ENCODE measurements around the gene FBN1.

Gene FBN1

DNA sequence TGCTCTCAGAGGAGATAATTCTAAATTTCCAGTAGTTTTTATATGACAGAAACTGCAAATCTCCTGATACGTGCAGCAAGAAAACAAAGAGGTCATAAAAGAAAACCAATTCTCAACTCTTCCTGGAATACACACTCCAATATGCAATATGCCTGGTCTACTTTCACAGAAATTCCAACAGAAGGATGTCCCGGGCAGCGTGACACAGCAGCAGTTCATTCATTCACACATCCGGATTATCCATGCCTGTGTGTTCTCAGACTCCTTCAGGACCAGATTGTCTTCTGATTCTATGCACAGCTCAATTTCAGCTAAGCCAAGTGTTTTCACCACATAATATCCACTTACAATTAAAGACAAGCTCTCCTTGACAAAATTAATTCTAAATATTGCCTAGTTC, 64.3 kb downstream of the FBN1 start:
- DNase-seq (ENCODE audit: low read depth in 3 of 3), result no peak

GRCh38 chr15:48580736-48581135, 64.8 kb downstream of the FBN1 start:
- no peak for DNase-seq (ENCODE audit: low read depth in 3 of 3)

DNA sequence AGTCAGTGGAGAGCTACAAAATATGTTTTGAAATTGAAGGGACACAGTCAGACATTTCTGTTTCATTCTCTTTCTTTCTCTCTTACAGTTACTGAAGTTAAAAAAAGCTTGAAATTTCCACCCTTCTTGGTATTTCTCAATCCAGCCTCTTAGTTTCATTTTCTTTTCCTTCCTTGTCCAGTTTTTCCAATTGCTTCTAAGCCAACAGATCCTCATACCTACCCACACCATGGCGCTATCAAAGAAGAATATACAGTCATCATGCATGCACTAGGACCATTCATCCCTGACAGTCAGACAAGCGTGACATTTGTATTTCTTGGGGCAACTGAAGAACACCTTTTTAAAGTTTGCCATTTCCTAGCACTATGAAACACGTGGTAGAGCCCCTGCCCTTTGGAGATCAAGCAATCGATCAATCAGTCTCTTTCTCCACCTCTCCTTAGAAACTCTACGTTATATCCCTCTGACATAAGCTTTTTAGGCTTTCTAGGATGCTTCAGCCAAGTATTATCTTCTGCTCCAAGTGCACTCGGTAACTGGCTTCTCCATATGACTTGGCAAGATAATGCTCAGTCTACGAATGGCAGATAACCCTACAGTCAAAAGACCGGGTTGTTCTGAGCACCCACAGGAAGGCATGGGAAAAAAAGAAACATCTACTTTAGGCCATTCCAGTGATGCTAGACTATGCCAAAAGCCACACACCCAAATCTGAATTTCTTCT, 65.4 kb downstream of the FBN1 start:
- no peak for DNase-seq (ENCODE audit: low read depth in 3 of 3)

DNA sequence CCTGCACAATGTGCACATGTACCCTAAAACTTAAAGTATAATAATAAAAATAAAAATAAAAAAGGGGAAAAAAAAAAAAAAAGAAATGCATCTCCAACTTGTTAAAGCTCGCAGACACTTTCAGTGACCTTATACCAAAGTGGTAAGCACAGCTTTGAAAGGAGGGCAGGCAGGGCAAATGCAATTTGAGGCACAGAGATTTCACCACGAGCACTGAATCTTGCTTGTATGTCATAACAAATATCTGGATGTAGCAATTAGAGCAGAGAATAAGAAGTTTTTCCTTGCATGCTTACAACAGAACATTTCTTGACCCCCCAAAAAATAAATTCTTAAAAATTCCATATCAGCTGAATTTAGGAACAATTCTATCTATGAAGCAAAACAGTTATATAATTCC, 66.5 kb downstream of the FBN1 start:
- DNase-seq (ENCODE audit: low read depth in 3 of 3), result no peak

GRCh38 chr15:48577469-48577868, 68.0 kb downstream of the FBN1 start:
- DNase-seq (ENCODE audit: low read depth in 3 of 3), result no peak

GRCh38 chr15:48574187-48574586, 71.3 kb downstream of the FBN1 start:
- DNase-seq (ENCODE audit: low read depth in 3 of 3), result no peak

GRCh38 chr15:48573780-48574179, 71.7 kb downstream of the FBN1 start:
- DNase-seq (ENCODE audit: low read depth in 3 of 3), result no peak

DNA sequence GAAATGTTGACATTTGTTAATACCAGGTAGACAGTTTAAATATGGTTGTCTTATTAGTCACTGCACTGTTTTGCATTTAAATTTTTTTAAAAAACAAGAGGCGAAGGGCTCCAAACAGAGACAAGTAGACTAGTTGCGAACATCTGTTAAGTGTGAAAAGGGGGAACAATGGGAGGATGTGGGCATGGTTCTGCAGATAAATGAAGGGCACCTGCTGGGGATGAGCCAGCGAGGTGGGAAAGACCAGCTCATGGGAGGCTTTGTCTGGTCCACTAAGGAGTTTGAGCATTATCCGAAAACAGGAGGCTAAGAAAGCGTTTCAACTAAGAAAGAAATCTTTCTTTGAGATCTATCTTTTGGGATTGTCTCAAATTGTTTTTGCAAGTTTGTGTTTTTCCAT, 72.7 kb downstream of the FBN1 start:
- no peak for DNase-seq (ENCODE audit: low read depth in 3 of 3)

DNA sequence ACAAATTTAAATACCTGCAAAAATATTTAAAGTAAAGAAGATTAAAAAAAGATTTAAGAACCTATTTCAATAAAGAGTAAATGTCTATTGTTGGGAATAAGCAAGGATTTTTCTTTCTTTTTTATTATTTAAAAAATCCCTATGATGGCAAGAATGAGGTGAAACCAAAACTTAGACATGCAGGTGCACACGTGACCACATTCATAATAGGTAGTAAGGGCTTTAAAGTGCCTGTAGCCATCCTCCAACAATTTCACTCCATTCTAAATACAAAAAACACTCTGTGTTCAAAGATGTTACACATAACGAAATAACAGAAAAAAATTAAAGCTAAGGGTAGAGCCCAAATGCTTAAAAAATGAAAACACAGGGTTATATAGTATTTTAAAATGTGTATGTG, 74.0 kb downstream of the FBN1 start:
- no peak for DNase-seq (ENCODE audit: low read depth in 3 of 3)

DNA sequence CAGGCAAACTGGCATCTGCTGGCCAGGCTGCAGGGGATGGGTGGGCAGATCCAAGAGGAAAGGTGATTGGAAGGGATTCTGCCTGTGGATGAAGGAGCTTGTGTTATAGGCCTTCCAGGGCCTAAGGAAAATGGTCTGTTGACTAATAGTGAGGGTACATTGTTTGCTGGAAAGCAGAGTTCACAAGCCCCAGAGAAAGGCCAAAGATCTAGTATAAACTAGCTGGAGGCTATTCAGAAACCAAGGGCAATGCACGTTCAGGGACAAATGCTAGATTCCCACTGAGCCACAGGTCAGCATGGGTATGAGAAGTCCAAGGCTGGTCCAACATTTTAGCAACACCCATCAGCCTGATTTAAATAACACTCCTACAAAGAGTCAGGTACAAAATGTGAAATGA, 74.7 kb downstream of the FBN1 start:
- no peak for DNase-seq (ENCODE audit: low read depth in 3 of 3)

DNA sequence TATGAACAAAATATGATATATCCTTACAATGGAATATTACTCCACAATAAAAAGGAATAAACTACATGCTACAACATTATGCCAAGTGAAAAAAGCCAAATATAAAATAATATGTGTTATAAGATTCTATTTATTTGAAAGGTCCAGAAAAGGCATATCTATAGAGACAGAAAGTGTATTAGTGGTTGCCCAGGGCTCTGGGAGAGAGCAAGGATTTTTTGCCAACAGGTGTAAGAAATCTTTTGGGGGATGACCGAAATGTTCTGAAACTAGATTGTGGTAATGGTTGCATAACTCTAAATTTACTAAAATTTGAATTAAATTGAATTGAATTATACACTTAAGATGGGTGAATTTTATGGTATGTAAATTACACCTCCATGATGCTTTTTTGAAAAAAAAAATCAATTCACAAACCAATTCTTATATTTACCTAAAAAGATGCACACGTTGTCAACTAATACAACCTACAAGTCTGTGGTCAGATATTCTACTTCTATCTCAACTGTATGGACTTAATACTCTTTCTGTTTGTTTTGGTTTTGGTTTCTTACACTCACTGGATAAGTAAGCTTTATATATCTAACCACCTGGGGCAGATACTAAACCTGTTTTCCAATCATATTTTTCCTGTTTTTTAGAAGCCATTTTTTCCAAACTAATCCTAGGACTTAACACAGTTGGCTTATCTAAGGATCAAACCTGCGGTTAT, 75.8 kb downstream of the FBN1 start:
- no peak for DNase-seq (ENCODE audit: low read depth in 3 of 3)

DNA sequence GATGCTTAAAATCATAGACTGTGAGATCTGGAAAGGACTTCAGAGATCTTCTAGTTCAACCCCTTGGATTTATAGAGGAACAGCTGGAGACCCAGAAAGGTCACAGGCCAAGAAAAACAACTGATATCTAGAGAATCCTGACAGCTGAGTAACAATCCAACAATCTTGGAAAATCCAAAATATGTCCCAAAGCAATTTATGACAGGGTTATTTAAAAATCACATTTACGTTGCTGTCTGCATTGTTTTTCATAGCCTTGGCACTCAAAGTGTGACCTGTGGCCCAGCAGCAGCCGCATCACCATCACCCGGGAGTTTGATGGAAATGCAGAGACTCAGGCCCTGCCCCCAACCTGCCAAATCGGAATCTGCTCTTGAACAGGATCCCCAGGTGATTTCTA, 78.8 kb downstream of the FBN1 start:
- no peak for DNase-seq (ENCODE audit: low read depth in 3 of 3)

- DNase-seq (ENCODE audit: low read depth in 3 of 3), result no peak
Measured at GRCh38 chr15:48565560-48566482, 79.7 kb downstream of the FBN1 start.

DNA sequence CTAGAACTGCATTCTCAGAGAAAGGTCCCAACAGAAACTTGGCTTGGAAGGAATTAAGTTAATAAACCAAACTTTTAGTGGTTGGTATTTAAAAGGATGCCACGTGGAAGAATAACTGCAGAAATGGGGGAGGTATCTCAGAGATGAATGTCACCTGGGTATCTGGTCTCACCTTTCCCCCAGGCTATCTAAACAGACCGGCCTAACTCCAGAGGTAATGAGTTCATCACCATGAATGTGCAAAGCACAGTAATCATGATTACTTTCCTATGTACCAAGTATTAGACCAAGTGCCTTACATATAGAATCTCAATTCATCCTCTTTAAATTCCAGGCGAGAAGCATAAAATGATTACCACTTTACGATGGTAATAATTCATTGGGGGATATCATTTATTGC, 80.8 kb downstream of the FBN1 start:
- no peak for DNase-seq (ENCODE audit: low read depth in 3 of 3)

DNA sequence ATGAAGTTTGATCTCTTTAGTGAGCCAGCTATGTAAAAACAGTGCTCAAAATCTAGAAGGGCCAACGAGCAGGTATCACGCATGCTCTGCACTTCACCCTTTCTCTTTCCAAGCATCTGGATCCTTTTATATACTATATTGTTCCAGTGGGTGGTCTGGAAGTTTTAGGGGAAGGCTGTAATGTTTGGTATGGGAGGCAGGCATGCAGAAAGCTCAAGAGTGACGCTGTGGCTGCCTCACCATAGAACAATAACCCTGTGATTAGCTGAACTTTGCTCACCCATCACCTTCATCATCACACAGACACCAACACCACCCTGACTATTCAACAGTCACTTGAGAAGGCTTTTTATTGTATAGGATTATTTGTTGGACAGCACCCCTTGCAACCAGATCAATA, 81.6 kb downstream of the FBN1 start:
- DNase-seq (ENCODE audit: low read depth in 3 of 3), result no peak

DNA sequence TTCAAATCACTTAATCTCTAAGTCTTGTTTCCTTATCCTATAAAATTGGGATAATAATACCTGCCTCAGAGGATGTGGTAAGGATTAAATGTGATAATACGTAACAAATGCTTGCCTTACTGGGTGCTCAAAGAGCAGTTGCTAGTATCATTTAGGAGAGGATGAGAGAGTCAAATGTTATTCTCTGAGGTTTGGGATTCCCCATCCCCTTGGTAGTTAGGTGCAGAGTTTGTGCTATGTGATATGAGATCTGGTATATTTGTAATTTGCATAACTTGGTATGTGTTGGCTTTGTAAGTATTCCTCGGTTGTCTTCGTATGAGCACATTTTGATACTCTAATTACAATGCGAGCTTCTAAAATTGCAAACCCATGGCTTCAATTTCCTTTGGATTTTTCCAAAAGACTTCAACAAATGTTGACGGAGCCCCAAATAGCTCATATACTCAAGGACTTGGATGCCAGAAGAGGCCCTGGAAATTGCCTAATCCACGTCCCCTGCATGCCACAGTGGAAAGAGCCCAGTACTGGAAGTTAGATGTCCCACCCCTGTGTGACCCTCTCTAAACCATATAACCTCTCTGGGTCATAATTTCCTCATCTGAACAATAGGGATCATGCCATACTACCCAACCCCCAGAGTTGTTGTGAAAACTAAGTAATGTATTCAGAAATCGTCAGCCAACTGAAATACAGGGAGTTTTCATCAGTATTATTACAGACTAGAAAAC, 85.0 kb downstream of the FBN1 start:
- no peak for DNase-seq (ENCODE audit: low read depth in 3 of 3)

DNA sequence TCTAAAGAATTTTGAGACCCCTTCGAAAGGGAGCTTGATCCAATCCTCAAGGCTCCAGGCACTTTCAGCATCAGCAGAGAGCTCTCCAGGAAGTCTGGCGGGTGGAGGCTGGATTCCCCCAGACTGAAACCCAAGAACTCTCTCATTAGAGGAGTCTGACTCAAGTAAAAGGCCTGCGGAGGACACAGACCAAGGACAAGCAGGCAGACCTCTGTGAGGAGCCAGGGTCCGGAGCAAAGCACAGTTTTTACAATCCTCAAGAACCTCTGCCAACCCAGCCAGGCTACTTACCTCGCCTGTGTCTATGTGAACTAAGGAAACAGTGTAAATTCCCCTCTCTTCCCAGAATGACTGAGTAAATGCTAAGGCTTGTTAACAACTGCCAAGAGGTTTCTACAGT, 86.2 kb downstream of the FBN1 start:
- no peak for DNase-seq (ENCODE audit: low read depth in 3 of 3)

GRCh38 chr15:48558226-48558625, 87.3 kb downstream of the FBN1 start:
- no peak for DNase-seq (ENCODE audit: low read depth in 3 of 3)

GRCh38 chr15:48557335-48557734, 88.2 kb downstream of the FBN1 start:
- DNase-seq (ENCODE audit: low read depth in 3 of 3), result no peak

DNA sequence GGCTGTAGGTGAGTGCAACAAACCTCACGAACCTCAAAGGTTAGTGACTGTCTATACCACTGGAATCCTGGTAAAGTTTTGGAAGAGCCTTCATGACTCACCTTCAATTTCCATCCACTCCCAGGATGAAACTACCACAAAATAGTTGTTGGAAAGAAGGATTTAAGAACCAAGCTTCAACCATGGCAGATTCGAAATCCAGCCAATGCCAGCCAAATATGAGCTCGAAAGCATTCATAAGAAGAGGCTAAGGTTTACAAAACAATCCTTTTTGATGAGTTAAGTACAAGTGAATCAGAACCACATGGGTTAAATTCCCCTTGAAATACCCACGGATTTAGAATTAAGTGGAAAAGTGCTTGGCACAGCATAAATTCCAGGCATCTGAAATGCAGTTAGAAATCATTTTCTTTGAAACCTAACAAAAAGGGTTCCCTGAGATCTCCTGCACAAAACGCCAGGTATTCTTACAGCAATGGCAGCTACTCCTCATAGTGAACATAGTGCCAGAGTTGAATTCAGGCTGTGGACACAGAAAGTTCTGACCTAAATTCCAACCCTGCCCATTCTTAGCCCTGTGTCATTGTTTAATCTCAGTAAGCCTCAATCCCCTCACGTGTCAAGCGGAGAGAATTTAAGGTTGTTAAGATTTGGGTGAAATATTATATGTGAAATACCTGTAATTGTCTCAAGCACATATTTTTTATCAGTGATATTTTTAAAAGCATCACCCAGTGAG, 89.2 kb downstream of the FBN1 start:
- DNase-seq (ENCODE audit: low read depth in 3 of 3), result no peak

- DNase-seq (ENCODE audit: low read depth in 3 of 3), result no peak
Measured at GRCh38 chr15:48555241-48555881, 90.1 kb downstream of the FBN1 start.
